PC-9 (cell line): Measurements from ENCODE around the gene SCG5. TPM values are rescaled to one million over a fixed set of nuclear protein-coding genes. Genes with fewer than 3 reads are reported as not detected.
A peak's percentile ranks its signal among the peaks of the same experiment; 100 is the strongest.
"Not testable (repeated sequence)": the region's sequence is repeated elsewhere in the genome, so short reads cannot be mapped to it uniquely, and the experiment has no call there.

Experiments
- BruUV-seq: library from RNA; stranded (reverse); fragments of 400-500 nt; replicated peaks from 2 replicates; lab custom pipeline; 2021; lab: Mats Ljungman, UMichigan
- CTCF ChIA-PET: fragments of 300-600 bp; sonication (Branson Sonifier 250); formaldehyde crosslinking; loops from one replicate; lab custom pipeline; 2022; ENCODE audit warnings: antibody characterized with exemption; lab: Charles Lee
- POLR2A ChIA-PET: fragments of 300-600 bp; sonication (Branson Sonifier 250); formaldehyde crosslinking; loops from one replicate; lab custom pipeline; 2022; ENCODE audit warnings: antibody characterized with exemption; ENCODE audit not compliant: unreplicated experiment; lab: Charles Lee
- DNase-seq, 2 experiments: peaks; one replicate each; pipeline versions ENCODE4 v3.0.0 to v3.0.0-alpha.2; 2015 to 2022; ENCODE audit warnings: mixed read lengths in 1 of 2
- H2AFZ ChIP-seq: fragments of 200-600 bp; sonication (generic); 2 replicates; pipeline ENCODE4 v1.8.1; 2017; ENCODE audit warnings: antibody characterized with exemption
- H3F3A ChIP-seq: fragments of 200-600 bp; sonication (generic); 2 replicates; pipeline ENCODE4 v1.8.1; 2017; ENCODE audit warnings: antibody characterized with exemption, mild to moderate bottlenecking, low read depth; ENCODE audit not compliant: insufficient read depth
- H3K27ac ChIP-seq: fragments of 200-600 bp; sonication (generic); 2 replicates; pipeline ENCODE4 v1.6.1; 2016; ENCODE audit warnings: mixed run types
- H3K27me3 ChIP-seq: fragments of 200-600 bp; sonication (generic); 2 replicates; pipeline ENCODE4 v1.6.1; 2016; ENCODE audit warnings: low read depth, mixed run types; ENCODE audit not compliant: insufficient read depth
- H3K36me3 ChIP-seq: fragments of 200-600 bp; sonication (generic); 2 replicates; pipeline ENCODE4 v1.6.1; 2016; ENCODE audit warnings: low read depth, mixed run types
- H3K4me1 ChIP-seq: fragments of 200-600 bp; sonication (generic); replicated peaks from 2 replicates; pipeline ENCODE4 v1.6.1; 2016; ENCODE audit warnings: mixed run types; ENCODE audit not compliant: insufficient read depth
- H3K4me2 ChIP-seq: fragments of 200-600 bp; sonication (generic); 2 replicates; pipeline ENCODE4 v1.6.1; 2017; ENCODE audit warnings: mixed run types
- H3K4me3 ChIP-seq: fragments of 200-600 bp; sonication (generic); 2 replicates; pipeline ENCODE4 v1.6.1; 2016; ENCODE audit warnings: mixed run types
- H3K79me2 ChIP-seq: fragments of 200-600 bp; sonication (generic); 2 replicates; pipeline ENCODE4 v1.6.1; 2017; ENCODE audit warnings: low read depth, mixed run types
- H3K9me2 ChIP-seq: fragments of 200-600 bp; sonication (generic); 2 replicates; pipeline ENCODE4 v1.8.1; 2017; ENCODE audit warnings: mild to moderate bottlenecking; ENCODE audit not compliant: insufficient read depth
- H3K9me3 ChIP-seq: fragments of 200-600 bp; sonication (generic); 2 replicates; pipeline ENCODE4 v1.8.1; 2016; ENCODE audit warnings: low read depth; ENCODE audit not compliant: insufficient read depth
- H4K20me1 ChIP-seq: fragments of 200-600 bp; sonication (generic); 2 replicates; pipeline ENCODE4 v1.8.1; 2017; ENCODE audit not compliant: insufficient read depth
- CTCF ChIP-seq: fragments of 200-600 bp; sonication (generic); conservative IDR thresholded peaks from 2 replicates; pipeline ENCODE4 v1.6.1; 2017; ENCODE audit warnings: mixed run types, antibody characterized with exemption, mild to moderate bottlenecking, moderate library complexity
- EZH2 ChIP-seq: fragments of 200-600 bp; sonication (generic); IDR thresholded peaks from 2 replicates; pipeline ENCODE4 v1.8.0; 2017; ENCODE audit warnings: antibody characterized with exemption, low read depth
- intact Hi-C: fragments of 100-400 bp; cut with micrococcal nuclease; formaldehyde crosslinking; loops from one replicate; pipeline ENCODE4 v1.10.0; 2022; ENCODE audit not compliant: unreplicated experiment
- total RNA-seq: library from RNA; stranded (reverse); gene quantifications from 2 replicates; pipeline ENCODE4 v1.2.3, GENCODE V29; 2021

SCG5 gene
- total RNA-seq, 1 experiment from 2014 or later, result 0.39 TPM

GRCh38 chr15:32615051-32615870 lies 26.2 kb upstream of the SCG5 start, which contains the start of gene ARHGAP11A:
TSS of gene ARHGAP11A (plus strand) at chr15:32615504. CDS start at chr15:32616212, 708 bp downstream.
- peak within 1 kb of the TSS; percentile 74 for H3K4me3 ChIP-seq
- H3K36me3 ChIP-seq, CTCF ChIA-PET, H4K20me1 ChIP-seq, H3K27me3 ChIP-seq, H3F3A ChIP-seq, intact Hi-C loops, H3K9me2 ChIP-seq, BruUV-seq, H3K4me1 ChIP-seq, POLR2A ChIA-PET, H3K9me3 ChIP-seq: not testable (repeated sequence)
- DNase-seq, result peak; percentile 61 to 83
- H2AFZ ChIP-seq, result peak within 1 kb of the TSS; percentile 76; the same call in 1 of the 2 replicates
- peaks cover 38% of the 10 kb centered on the region for H3K79me2 ChIP-seq
- peak within 1 kb of the TSS; percentile 41; the same call in 1 of the 2 replicates for H3K27ac ChIP-seq
- peak within 1 kb of the TSS; percentile 76 for H3K4me2 ChIP-seq

- POLR2A ChIA-PET, H3K9me3 ChIP-seq, H3K27me3 ChIP-seq, DNase-seq, H3K4me1 ChIP-seq, H3F3A ChIP-seq, CTCF ChIA-PET, H3K36me3 ChIP-seq, H3K9me2 ChIP-seq, H4K20me1 ChIP-seq, intact Hi-C loops: not testable (repeated sequence)
- Histone ChIP-seq H3K27ac (peak overlapping the region; percentile 41; the same call in 1 of the 2 replicates), H3K4me2 (peak overlapping the region; percentile 76), H3K4me3 (peak overlapping the region; percentile 74), H3K79me2 (peaks cover 38% of the 10 kb centered on the region), H2AFZ (peak overlapping the region; percentile 76; the same call in 1 of the 2 replicates)
- BruUV-seq, result TSS peak; percentile 46
Measured at GRCh38 chr15:32615871-32616426, 25.6 kb upstream of the SCG5 start.

- Histone ChIP-seq H4K20me1 (no peaks in the 10 kb centered on the region), H3K79me2 (no peaks in the 10 kb centered on the region), H3K27ac (no peak overlapping the region), H3K36me3 (no peaks in the 10 kb centered on the region), H3K27me3 (no peaks in the 10 kb centered on the region), H2AFZ (no peak overlapping the region), H3F3A (no peaks in the 10 kb centered on the region), H3K9me2 (no peaks in the 10 kb centered on the region), H3K9me3 (no peaks in the 10 kb centered on the region), H3K4me2 (no peak overlapping the region), H3K4me3 (no peak overlapping the region), H3K4me1 (no peaks in the 10 kb centered on the region)
- TF ChIP-seq EZH2 (no peak), CTCF (no peak)
- ChIA-PET CTCF (no interaction called here), POLR2A (no interaction called here)
- intact Hi-C loops, result no loop called here
- no peak for DNase-seq
- no TSS peak for BruUV-seq
Measured at GRCh38 chr15:32636410-32636809, 5.1 kb upstream of the SCG5 start.

DNA sequence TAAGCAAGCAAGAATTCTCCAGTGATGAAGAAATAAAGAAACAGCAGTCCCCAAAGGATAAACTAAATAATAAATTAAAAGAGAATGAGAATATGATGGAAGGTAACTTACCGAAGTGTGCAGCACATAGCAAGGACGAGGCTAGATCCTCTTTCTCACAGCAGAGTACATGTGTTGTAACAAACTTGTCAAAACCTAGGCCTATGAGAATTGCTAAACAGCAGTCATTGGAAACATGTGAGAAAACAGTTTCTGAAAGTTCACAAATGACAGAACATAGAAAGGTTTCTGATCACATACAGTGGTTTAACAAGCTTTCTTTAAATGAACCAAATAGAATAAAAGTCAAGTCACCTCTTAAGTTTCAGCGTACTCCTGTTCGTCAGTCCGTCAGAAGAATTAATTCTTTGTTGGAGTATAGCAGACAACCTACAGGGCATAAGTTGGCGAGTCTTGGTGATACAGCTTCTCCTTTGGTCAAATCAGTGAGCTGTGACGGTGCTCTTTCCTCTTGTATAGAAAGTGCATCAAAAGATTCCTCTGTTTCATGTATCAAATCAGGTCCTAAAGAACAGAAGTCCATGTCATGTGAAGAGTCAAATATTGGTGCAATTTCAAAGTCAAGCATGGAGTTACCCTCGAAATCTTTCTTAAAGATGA lies 4.5 kb upstream of the SCG5 start:
- TF ChIP-seq CTCF (no peak), EZH2 (no peak)
- Histone ChIP-seq H3K36me3 (no peaks in the 10 kb centered on the region), H3K27ac (no peak overlapping the region), H3K9me2 (no peaks in the 10 kb centered on the region), H3K27me3 (no peaks in the 10 kb centered on the region), H3K4me3 (no peak overlapping the region), H3K4me1 (no peaks in the 10 kb centered on the region), H3K79me2 (no peaks in the 10 kb centered on the region), H3F3A (no peaks in the 10 kb centered on the region), H3K4me2 (no peak overlapping the region), H3K9me3 (no peaks in the 10 kb centered on the region), H2AFZ (no peak overlapping the region), H4K20me1 (no peaks in the 10 kb centered on the region)
- BruUV-seq, result no TSS peak
- ChIA-PET POLR2A (no interaction called here), CTCF (no interaction called here)
- intact Hi-C loops, result no loop called here
- DNase-seq, result no peak
